Activated CD4-positive, alpha-beta memory T cell treated with anti-CD3 and anti-CD28 coated beads for 36 hours (primary cell): ENCODE measurements around the gene UACA. TPM values are rescaled to one million over a fixed set of nuclear protein-coding genes. Genes with fewer than 3 reads are reported as not detected.

Experiments
- CTCF ChIA-PET: fragments of 350-600 bp; sonication (Branson Sonifier 250); formaldehyde crosslinking; loops from one replicate; lab custom pipeline; 2021; ENCODE audit warnings: antibody characterized with exemption, inconsistent platforms; lab: Charles Lee
- POLR2A ChIA-PET: fragments of 350-600 bp; sonication (Branson Sonifier 250); formaldehyde crosslinking; loops from one replicate; lab custom pipeline; 2021; ENCODE audit warnings: antibody characterized with exemption; lab: Charles Lee
- DNase-seq: peaks from one replicate; pipeline ENCODE4 v3.0.0-alpha.2; 2020
- H3K27ac Mint-ChIP-seq: one replicate; pipeline ENCODE4 v1.8.0; 2021; ENCODE audit warnings: mixed read lengths
- H3K27me3 Mint-ChIP-seq: one replicate; pipeline ENCODE4 v1.8.0; 2021; ENCODE audit warnings: mixed read lengths
- H3K36me3 Mint-ChIP-seq: one replicate; pipeline ENCODE4 v1.8.0; 2021; ENCODE audit warnings: mixed read lengths
- H3K4me1 Mint-ChIP-seq: one replicate; pipeline ENCODE4 v1.8.0; 2021; ENCODE audit warnings: low read depth, mixed read lengths
- H3K4me3 Mint-ChIP-seq: one replicate; pipeline ENCODE4 v1.8.0; 2021; ENCODE audit warnings: mild to moderate bottlenecking, mixed read lengths
- H3K9me3 Mint-ChIP-seq: one replicate; pipeline ENCODE4 v1.8.0; 2021; ENCODE audit warnings: mixed read lengths
- intact Hi-C: fragments of 100-400 bp; cut with micrococcal nuclease; formaldehyde crosslinking; loops from one replicate; pipeline ENCODE4 v1.15.1; 2023
- total RNA-seq, 2 experiments: library from RNA; stranded (reverse); gene quantifications; one replicate each; pipeline ENCODE4 v1.2.3, GENCODE V29; 2021

The UACA gene
- total RNA-seq, 2 experiments from 2014 or later = 3.8 to 4.1 TPM

DNA sequence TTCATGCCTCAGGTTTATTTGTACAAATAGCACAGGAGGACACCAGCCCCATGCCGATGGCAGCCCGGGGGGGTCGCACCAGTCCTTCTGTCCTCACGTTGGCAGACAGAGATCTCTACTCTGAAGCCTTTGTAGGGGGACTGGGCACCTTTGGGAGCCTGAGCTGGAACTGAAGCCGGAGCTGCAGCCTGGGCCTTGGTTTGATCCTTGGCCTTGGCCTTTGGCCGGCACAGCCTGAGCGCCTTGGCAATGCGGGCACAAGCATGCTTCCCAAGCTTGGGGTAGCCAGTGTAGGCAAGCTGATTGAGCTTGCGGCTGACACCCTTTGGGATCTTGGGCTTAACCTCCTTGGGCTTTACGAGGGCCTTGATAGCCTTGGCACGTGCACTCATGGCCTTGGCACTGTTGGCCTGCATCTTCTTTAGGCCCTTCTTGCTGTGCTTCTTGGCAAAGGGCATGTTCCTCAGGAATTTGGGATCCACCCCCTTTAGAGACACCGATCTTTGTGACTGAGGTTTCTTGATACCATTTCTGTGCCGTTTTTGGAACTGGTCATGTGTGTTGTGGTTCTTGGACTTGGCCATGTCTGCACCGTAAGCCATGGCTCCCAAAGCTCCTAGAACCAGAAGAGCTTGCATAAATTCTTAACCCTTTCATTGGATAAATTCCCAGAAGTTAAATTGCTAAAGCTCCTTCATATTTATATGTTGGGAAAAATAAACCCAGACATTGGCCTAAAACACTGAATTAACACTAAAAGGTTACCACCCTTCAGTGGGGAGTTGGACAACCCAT, 33.4 kb upstream of the UACA start:
- Mint-ChIP-seq H3K4me3 (no peak overlapping the region), H3K27ac (no peak overlapping the region), H3K4me1 (no peaks in the 10 kb centered on the region), H3K9me3 (no peaks in the 10 kb centered on the region), H3K27me3 (peaks cover 3% of the 10 kb centered on the region), H3K36me3 (no peaks in the 10 kb centered on the region)
- intact Hi-C loops = no loop called here
- no peak for DNase-seq
- ChIA-PET CTCF (no interaction called here), POLR2A (no interaction called here)

- H3K36me3 Mint-ChIP-seq = no peaks in the 10 kb centered on the region
- H3K27ac Mint-ChIP-seq = no peak overlapping the region
- H3K9me3 Mint-ChIP-seq = no peaks in the 10 kb centered on the region
- ChIA-PET POLR2A (no interaction called here), CTCF (no interaction called here)
- intact Hi-C loops = no loop called here
- DNase-seq = no peak
- peaks cover 3% of the 10 kb centered on the region for H3K27me3 Mint-ChIP-seq
- no peaks in the 10 kb centered on the region for H3K4me1 Mint-ChIP-seq
- no peak overlapping the region for H3K4me3 Mint-ChIP-seq
Observed at GRCh38 chr15:70795311-70795665, 31.9 kb upstream of the UACA start.

- Mint-ChIP-seq H3K27ac (no peak overlapping the region), H3K9me3 (no peaks in the 10 kb centered on the region), H3K27me3 (peaks cover 5% of the 10 kb centered on the region), H3K4me3 (no peak overlapping the region), H3K4me1 (no peaks in the 10 kb centered on the region), H3K36me3 (no peaks in the 10 kb centered on the region)
- intact Hi-C loops = no loop called here
- ChIA-PET POLR2A (no interaction called here), CTCF (no interaction called here)
- no peak for DNase-seq
Observed at GRCh38 chr15:70794596-70795310, 31.4 kb upstream of the UACA start.

GRCh38 chr15:70793694-70794093, 30.3 kb upstream of the UACA start:
- intact Hi-C loops = no loop called here
- no peaks in the 10 kb centered on the region for H3K36me3 Mint-ChIP-seq
- H3K9me3 Mint-ChIP-seq = no peaks in the 10 kb centered on the region
- no peak overlapping the region for H3K4me3 Mint-ChIP-seq
- H3K27ac Mint-ChIP-seq = no peak overlapping the region
- ChIA-PET CTCF (no interaction called here), POLR2A (no interaction called here)
- DNase-seq = no peak
- H3K4me1 Mint-ChIP-seq = no peaks in the 10 kb centered on the region
- H3K27me3 Mint-ChIP-seq = peaks cover 5% of the 10 kb centered on the region

DNA sequence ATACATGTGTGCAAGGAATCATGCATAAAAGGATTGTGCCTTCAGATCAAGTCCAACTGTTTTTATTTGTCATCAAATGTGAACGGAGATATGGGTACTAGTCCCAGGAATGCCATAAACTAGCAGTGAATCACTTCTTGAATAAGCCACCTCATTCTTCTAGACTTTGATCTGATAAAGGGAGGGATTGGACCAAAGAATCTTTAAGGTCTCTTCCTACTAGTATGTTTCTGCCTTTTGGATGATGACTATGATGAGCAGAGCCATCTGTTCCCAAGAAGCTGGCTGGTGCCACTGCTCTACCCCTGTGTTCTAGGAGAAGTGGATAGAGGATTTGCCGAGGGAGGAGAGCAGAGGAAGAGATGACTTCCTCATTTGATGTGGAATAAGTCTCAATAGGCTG, 28.8 kb upstream of the UACA start:
- H3K4me3 Mint-ChIP-seq = no peak overlapping the region
- CTCF ChIA-PET = no interaction called here
- DNase-seq = no peak
- H3K27me3 Mint-ChIP-seq = peaks cover 5% of the 10 kb centered on the region
- POLR2A ChIA-PET = no interaction called here
- intact Hi-C loops = no loop called here
- no peak overlapping the region for H3K27ac Mint-ChIP-seq
- no peaks in the 10 kb centered on the region for H3K9me3 Mint-ChIP-seq
- H3K4me1 Mint-ChIP-seq = no peaks in the 10 kb centered on the region
- no peaks in the 10 kb centered on the region for H3K36me3 Mint-ChIP-seq

GRCh38 chr15:70791259-70791658, 27.9 kb upstream of the UACA start:
- Mint-ChIP-seq H3K4me1 (no peaks in the 10 kb centered on the region), H3K36me3 (no peaks in the 10 kb centered on the region), H3K27ac (no peak overlapping the region), H3K4me3 (no peak overlapping the region), H3K9me3 (no peaks in the 10 kb centered on the region), H3K27me3 (peaks cover 5% of the 10 kb centered on the region)
- CTCF ChIA-PET = interaction anchor here (0.6 kb wide), 1 partner anchor 586 kb away, joined by 3 read pairs; no protein-coding TSS in a partner anchor
- intact Hi-C loops = no loop called here
- POLR2A ChIA-PET = no interaction called here
- DNase-seq = no peak

GRCh38 chr15:70789213-70789612, 25.9 kb upstream of the UACA start:
- Mint-ChIP-seq H3K36me3 (no peaks in the 10 kb centered on the region), H3K27ac (no peak overlapping the region), H3K4me1 (no peaks in the 10 kb centered on the region), H3K27me3 (peaks cover 5% of the 10 kb centered on the region), H3K4me3 (no peak overlapping the region), H3K9me3 (no peaks in the 10 kb centered on the region)
- DNase-seq = no peak
- POLR2A ChIA-PET = no interaction called here
- CTCF ChIA-PET = no interaction called here
- intact Hi-C loops = no loop called here

GRCh38 chr15:70788114-70789049, 25.0 kb upstream of the UACA start:
- DNase-seq = no peak
- no peak overlapping the region for H3K4me3 Mint-ChIP-seq
- ChIA-PET CTCF (no interaction called here), POLR2A (no interaction called here)
- peaks cover 5% of the 10 kb centered on the region for H3K27me3 Mint-ChIP-seq
- intact Hi-C loops = no loop called here
- H3K36me3 Mint-ChIP-seq = no peaks in the 10 kb centered on the region
- no peaks in the 10 kb centered on the region for H3K9me3 Mint-ChIP-seq
- no peaks in the 10 kb centered on the region for H3K4me1 Mint-ChIP-seq
- H3K27ac Mint-ChIP-seq = no peak overlapping the region

GRCh38 chr15:70786996-70787395, 23.6 kb upstream of the UACA start:
- Mint-ChIP-seq H3K36me3 (no peaks in the 10 kb centered on the region), H3K9me3 (no peaks in the 10 kb centered on the region), H3K27me3 (peaks cover 5% of the 10 kb centered on the region), H3K27ac (no peak overlapping the region), H3K4me1 (no peaks in the 10 kb centered on the region), H3K4me3 (no peak overlapping the region)
- intact Hi-C loops = no loop called here
- CTCF ChIA-PET = no interaction called here
- no peak for DNase-seq
- POLR2A ChIA-PET = no interaction called here

DNA sequence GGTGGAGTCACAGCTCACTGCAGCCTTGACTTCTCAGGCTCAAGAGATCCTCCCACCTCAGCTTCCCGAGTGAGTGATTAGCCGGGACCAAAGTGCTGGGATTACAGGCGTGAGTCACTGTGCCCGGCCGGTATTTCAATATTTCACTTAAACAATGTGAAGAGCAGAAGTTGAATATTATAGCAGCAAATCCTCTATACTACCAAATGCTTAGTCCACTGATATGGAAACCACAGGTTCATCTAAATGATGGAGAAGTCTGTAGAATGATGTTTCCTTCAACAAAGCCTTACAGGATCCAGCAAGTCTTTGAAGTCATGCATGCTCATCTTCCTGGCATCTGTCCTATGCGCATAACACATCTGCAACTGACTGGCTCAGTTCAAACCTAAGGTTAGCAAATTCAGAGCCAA, 20.3 kb upstream of the UACA start:
- DNase-seq = no peak
- no peak overlapping the region for H3K27ac Mint-ChIP-seq
- H3K27me3 Mint-ChIP-seq = peaks cover 11% of the 10 kb centered on the region
- ChIA-PET CTCF (no interaction called here), POLR2A (no interaction called here)
- no peak overlapping the region for H3K4me3 Mint-ChIP-seq
- no peaks in the 10 kb centered on the region for H3K4me1 Mint-ChIP-seq
- no peaks in the 10 kb centered on the region for H3K36me3 Mint-ChIP-seq
- H3K9me3 Mint-ChIP-seq = no peaks in the 10 kb centered on the region
- intact Hi-C loops = no loop called here

DNA sequence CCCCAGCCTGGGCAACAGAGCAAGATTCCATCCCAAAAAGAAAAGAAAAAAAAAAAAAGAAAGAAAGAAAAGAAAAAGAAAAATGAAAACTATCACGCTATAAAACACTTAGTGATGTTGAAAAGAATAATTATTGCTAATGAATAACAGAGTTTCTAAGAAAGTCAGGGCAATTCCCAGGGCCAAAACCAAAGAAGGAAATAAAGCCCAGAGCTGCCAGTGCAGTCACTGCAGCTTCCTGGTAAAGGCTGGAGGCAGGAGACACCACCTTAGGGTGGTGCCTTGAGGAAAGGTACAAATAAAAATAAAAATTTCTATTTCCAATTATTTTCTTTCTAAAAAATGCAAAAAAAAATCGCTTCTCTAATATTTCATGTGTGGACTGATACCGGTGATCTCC, 19.7 kb upstream of the UACA start:
- CTCF ChIA-PET = no interaction called here
- no peak overlapping the region for H3K27ac Mint-ChIP-seq
- H3K36me3 Mint-ChIP-seq = no peaks in the 10 kb centered on the region
- POLR2A ChIA-PET = no interaction called here
- H3K27me3 Mint-ChIP-seq = peaks cover 11% of the 10 kb centered on the region
- H3K4me1 Mint-ChIP-seq = no peaks in the 10 kb centered on the region
- no peak overlapping the region for H3K4me3 Mint-ChIP-seq
- intact Hi-C loops = no loop called here
- H3K9me3 Mint-ChIP-seq = no peaks in the 10 kb centered on the region
- DNase-seq = no peak

DNA sequence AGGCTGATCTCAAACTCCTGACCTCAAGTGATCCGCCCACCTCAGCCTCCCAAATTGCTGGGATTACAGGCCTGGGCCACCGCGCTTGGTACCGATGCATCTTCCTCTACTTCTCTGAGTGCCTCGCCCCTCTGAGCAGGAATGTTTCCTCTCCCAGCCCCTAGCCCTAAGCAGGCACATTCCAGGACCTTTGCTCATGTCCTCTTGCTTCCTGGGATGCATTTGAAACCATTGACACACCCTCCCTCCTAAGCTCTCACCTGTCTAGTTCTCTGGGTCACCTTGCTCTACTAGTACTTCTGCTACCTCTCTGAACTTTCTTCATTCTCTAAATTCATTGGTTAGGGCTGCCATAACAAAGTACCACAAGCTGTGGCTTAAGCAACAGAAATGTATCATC, 17.9 kb upstream of the UACA start:
- CTCF ChIA-PET = no interaction called here
- intact Hi-C loops = no loop called here
- H3K36me3 Mint-ChIP-seq = no peaks in the 10 kb centered on the region
- no peak overlapping the region for H3K4me3 Mint-ChIP-seq
- POLR2A ChIA-PET = no interaction called here
- no peaks in the 10 kb centered on the region for H3K4me1 Mint-ChIP-seq
- H3K27me3 Mint-ChIP-seq = peaks cover 19% of the 10 kb centered on the region
- no peaks in the 10 kb centered on the region for H3K9me3 Mint-ChIP-seq
- H3K27ac Mint-ChIP-seq = no peak overlapping the region
- DNase-seq = no peak
